ENCODE measurements around the gene GPD1.

GPD1 gene

GRCh38 chr12:50104417-50105366 lies 884 bp downstream of the GPD1 start:
- DNase-seq (ENCODE audit: low read depth), result no peak
- no peak overlapping the region for H3K4me3 ChIP-seq (ENCODE audit: low read depth, low read length)
- TF ChIP-seq CTCF (conservative IDR thresholded peaks at IDR 0.05; ENCODE audit: low read depth, low read length), result no peak

GRCh38 chr12:50105913-50106450 lies 2.2 kb downstream of the GPD1 start:
- no peak for DNase-seq (ENCODE audit: low read depth)
- TF ChIP-seq CTCF (conservative IDR thresholded peaks at IDR 0.05; ENCODE audit: low read depth, low read length), result no peak
- H3K4me3 ChIP-seq (ENCODE audit: low read depth, low read length), result no peak overlapping the region

GRCh38 chr12:50106907-50107306 lies 3.1 kb downstream of the GPD1 start:
- DNase-seq (ENCODE audit: low read depth), result no peak
- no peak overlapping the region for H3K4me3 ChIP-seq (ENCODE audit: low read depth, low read length)
- TF ChIP-seq CTCF (conservative IDR thresholded peaks at IDR 0.05; ENCODE audit: low read depth, low read length), result no peak

GRCh38 chr12:50107416-50108268 lies 3.8 kb downstream of the GPD1 start:
- no peak overlapping the region for H3K4me3 ChIP-seq (ENCODE audit: low read depth, low read length)
- TF ChIP-seq CTCF (conservative IDR thresholded peaks at IDR 0.05; ENCODE audit: low read depth, low read length), result no peak
- no peak for DNase-seq (ENCODE audit: low read depth)

GRCh38 chr12:50109319-50109718 lies 5.5 kb downstream of the GPD1 start:
- no peak for DNase-seq (ENCODE audit: low read depth)
- H3K4me3 ChIP-seq (ENCODE audit: low read depth, low read length), result no peak overlapping the region
- TF ChIP-seq CTCF (conservative IDR thresholded peaks at IDR 0.05; ENCODE audit: low read depth, low read length), result no peak

- H3K4me3 ChIP-seq (ENCODE audit: low read depth, low read length), result no peak overlapping the region
- DNase-seq (ENCODE audit: low read depth), result no peak
- no peak for TF ChIP-seq CTCF (conservative IDR thresholded peaks at IDR 0.05; ENCODE audit: low read depth, low read length)
Observed at GRCh38 chr12:50110127-50110761, 6.4 kb downstream of the GPD1 start.
